HG02798 (cell line): ENCODE measurements around the gene FOXP2.
A peak's percentile ranks its signal among the peaks of the same experiment; 100 is the strongest.
"Not testable (repeated sequence)": the region's sequence is repeated elsewhere in the genome, so short reads cannot be mapped to it uniquely, and the experiment has no call there.

Experiments used
- ATAC-seq: cut with Tn5 transposase; IDR thresholded peaks from one replicate; pipeline ENCODE4 v1.9.1; 2021; ENCODE audit warnings: mild to moderate bottlenecking; ENCODE audit not compliant: unreplicated experiment, poor library complexity

Gene FOXP2

GRCh38 chr7:114488696-114489095 is 74.1 kb downstream of the FOXP2 start:
- no peak for ATAC-seq

- ATAC-seq: not testable (repeated sequence)
Measured at GRCh38 chr7:114497491-114497890, 82.9 kb downstream of the FOXP2 start.

DNA sequence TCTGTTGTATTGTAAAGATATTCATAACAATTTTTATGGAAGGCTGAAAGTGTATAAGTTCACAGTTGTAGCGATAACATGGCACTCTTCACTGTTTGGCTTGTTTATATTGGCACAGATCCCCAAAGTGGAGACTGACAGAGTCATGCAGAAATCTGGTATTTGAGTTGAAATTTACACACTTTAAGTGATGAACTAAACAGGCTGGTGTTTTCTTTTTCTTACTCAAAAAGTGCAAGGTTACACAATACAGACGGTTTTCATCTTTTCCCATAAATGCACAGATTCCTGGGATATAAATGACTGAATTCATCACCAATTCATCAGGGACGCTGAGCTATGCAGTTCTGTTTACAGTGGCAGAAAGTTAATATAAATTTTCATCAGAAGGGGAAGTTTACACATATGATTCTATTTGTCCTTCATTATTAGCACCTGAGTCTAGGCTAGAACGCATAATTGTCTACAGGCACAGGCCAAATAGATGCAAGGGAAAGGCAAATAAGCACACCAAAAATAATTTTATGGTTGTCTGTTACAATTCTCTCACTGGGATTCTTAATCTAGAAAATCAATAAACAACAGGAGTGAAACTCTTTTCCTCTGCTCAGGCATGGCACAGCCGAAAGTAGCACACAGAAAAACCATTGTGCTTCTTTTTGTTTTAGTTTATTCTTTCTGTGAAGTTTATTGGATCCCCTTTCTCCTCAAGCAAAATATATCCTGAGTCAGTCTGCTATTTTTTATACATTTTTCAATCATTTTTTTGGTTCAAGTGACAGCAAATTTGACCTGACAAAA is 88.0 kb downstream of the FOXP2 start:
- no peak for ATAC-seq

GRCh38 chr7:114504586-114504985 is 90.0 kb downstream of the FOXP2 start:
- no peak for ATAC-seq

- ATAC-seq: no peak
Measured at GRCh38 chr7:114507381-114507780, 92.8 kb downstream of the FOXP2 start.

- no peak for ATAC-seq
Measured at GRCh38 chr7:114508086-114508485, 93.5 kb downstream of the FOXP2 start.

DNA sequence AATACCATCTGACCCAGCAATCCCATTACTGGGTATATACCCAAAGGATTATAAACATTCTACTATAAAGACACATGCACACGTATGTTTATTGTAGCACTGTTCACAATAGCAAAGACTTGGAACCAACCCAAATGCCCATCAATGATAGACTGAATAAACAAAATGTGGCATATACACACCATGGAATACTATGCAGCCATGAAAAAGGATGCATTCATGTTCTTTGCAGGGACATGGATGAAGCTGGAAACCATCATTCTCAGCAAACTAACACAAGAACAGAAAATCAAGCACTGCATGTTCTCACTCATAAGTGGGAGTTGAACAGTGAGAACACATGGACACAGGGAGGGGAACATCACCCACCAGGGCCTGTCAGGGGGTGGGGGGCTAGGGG is 96.2 kb downstream of the FOXP2 start:
- not testable (repeated sequence) for ATAC-seq

- ATAC-seq: no peak
Measured at GRCh38 chr7:114519240-114519639, 104.6 kb downstream of the FOXP2 start.

GRCh38 chr7:114522081-114522480 is 107.5 kb downstream of the FOXP2 start:
- ATAC-seq: no peak

DNA sequence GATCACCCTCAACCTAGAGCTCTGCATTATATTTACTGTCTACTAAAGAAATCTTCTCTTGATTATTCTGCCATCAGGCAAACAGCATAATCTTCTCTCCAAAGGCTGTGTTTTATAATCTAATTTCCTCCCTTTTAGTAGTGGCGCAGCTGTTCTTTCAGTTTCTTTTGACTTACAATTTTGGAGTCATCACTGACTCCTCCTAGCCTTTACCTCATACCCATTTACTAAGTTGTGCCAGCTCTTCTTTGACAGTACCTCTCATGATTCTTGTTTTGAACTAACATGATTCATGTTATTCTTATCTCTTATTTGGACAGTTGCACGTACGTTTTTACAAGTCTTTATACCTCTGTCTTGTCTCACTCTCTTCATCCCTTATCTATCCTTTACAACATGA is 113.0 kb downstream of the FOXP2 start:
- no peak for ATAC-seq

- no peak for ATAC-seq
Measured at GRCh38 chr7:114530057-114530611, 115.5 kb downstream of the FOXP2 start.

- ATAC-seq: no peak
Measured at GRCh38 chr7:114531326-114531725, 116.7 kb downstream of the FOXP2 start.

GRCh38 chr7:114533131-114533530 is 118.5 kb downstream of the FOXP2 start:
- ATAC-seq: no peak

GRCh38 chr7:114534953-114535352 is 120.3 kb downstream of the FOXP2 start:
- no peak for ATAC-seq

GRCh38 chr7:114539575-114539974 is 125.0 kb downstream of the FOXP2 start:
- ATAC-seq: no peak

DNA sequence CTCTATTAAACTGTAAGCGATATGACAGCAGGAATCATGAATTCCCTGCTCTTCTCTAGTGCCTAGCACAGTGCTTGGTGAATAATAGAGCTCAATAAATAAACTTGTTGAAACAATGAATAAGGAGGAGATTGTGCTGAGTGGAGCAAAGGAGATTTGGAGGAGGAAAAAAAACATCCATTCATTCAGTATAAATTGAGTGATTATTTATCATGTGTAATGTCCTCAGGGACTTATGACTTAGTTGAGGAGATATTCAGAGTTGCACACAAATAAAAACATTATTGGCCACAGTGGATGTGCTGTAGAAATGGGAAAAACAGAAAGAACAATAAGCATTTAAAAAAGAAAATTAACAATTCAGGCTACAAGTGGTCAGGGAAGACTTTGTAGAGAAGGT is 125.7 kb downstream of the FOXP2 start:
- ATAC-seq: no peak

DNA sequence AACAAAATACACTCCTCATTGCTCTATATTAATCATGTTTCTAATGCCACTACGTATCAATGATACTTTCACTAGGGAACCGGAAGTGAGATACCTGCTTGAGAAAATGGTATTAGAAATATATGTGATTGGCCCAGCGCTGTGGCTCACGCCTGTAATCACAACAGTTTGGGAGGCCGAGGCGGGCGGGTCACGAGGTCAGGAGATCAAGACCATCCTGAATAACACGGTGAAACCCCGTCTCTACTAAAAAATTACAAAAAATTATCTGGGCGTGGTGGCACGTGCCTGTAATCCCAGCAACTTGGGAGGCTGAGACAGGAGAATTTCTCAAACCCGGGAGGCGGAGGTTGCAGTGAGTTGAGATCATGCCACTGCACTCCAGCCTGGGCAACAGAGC is 132.7 kb downstream of the FOXP2 start:
- not testable (repeated sequence) for ATAC-seq

- peak; percentile 38 for ATAC-seq
Measured at GRCh38 chr7:114548081-114548980, 133.7 kb downstream of the FOXP2 start.

GRCh38 chr7:114554781-114555537 is 140.3 kb downstream of the FOXP2 start:
- ATAC-seq: peak; percentile 76

DNA sequence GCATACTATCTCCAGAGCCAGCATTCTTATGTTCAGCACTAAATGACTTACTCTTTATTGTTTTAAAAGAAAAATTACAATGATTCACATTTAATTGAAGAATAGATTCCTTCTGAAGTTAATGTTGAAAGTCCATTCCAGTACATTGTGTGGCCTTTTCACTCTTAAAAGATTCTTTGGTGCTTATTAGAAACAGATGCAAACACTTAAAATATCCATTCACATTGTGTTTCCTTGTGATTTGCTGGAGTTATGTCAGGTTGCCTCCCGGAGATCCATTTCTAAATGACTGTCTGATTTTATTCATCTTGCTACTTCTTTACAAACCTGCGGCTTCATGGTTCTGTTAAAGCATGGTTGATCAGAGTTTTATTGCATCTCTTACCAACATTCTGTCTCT is 152.8 kb downstream of the FOXP2 start:
- ATAC-seq: no peak
